CD4-positive, alpha-beta T cell treated with Interleukin-6 at 100 ng/mL for 8 hours (primary cell): ENCODE results near the gene ASIC3.
"Not testable (repeated sequence)": the region's sequence is repeated elsewhere in the genome, so short reads cannot be mapped to it uniquely, and the experiment has no call there.

Source experiments
- DNase-seq: peaks from one replicate; pipeline ENCODE4 v3.0.0-alpha.2; 2020; ENCODE audit warnings: mixed read lengths, low spot score

ASIC3 gene

DNA sequence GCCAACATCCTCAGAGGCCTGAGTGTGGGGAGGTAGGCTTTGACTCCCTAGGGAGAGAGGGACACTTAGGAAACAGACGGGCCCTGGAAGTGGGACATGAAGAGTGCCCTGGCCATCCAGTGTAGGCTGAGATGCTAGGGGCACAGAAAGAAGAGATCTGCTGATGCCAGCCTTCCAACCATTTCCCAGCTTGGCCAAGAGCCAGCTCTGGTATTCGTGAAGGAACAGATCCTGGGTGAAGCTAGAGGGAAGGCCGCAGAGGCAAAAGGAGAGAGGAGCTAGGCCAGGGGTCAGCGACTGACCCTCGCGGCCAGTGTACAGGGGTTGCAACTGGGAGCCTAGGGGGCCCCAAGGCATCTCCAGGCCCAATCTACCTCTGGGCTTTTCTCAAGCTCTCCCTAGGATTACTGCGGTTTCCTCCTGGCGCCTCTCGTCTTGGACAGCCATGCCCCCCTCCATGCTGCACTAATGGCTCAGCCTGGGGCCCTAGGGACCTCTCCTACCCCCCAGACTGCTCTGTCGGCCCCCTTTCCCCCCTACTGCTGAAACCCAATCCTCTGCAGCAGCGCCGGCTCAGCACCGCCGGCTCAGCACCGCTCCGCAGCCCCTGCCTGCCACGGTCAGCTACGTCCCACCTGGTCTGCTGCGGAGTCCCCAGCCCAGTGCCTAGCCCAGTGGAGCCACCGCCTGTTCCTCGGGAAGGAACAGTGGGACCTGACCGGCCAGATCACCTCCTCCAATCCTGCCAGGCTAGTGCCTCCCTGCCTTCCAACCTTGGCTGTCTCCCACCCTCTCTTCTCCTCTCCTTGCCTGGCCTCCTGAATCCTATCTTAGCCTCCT lies at the start of gene ASIC3:
ASIC3 (plus strand) TSS at position 556 of the 840 bp plus-strand sequence. CDS start 355 bp downstream, outside the sequence.
- no peak for DNase-seq

DNA sequence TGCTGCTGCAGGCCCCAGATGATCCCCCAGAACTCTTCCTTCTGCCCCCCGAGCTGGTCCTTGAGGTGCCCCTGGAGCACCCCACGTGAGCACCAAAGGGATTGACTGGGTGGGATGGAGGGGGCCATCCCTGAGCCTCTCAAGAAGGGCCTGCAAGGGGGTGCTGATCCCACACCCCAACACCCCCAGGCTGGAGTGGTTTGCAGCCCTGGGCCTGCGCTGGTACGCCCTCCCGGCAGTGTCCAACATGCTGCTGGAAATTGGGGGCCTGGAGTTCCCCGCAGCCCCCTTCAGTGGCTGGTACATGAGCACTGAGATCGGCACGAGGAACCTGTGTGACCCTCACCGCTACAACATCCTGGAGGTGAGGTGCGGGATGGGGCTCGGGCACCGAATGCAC lies 49.3 kb upstream of the ASIC3 start:
- no peak for DNase-seq

DNA sequence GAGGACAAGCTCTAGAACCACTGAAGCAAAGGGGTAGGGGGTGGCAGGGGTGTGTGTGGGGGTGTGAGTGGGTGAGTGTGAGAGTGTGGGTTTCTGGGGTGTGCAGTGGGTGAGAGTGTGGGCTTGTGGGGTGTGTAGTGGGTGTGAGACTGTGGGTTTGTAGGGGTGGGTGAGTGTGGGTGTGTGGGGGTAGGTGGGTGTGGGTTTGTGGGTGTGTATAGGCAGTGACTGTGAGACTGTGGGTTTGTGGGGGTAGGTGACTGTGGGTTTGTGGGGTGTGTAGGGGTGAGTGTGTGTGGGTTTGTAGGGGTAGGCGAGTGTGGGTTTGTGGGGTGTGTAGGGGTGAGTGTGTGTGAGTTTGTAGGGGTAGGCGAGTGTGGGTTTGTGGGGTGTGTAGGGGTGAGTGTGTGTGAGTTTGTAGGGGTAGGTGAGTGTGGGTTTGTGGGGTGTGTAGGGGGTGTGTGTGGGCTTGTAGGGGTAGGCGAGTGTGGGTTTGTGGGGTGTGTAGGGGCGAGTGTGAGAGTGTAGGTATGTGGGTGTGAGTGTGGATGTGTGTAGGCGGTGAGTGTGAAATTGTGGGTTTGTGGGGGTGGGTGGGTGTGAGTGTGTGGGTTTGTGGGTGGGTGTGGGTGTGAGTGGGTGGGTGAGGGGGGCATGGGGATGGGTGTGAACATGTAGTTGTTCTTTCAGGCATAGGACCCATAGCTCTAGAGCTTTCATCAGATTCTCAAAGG lies 48.7 kb upstream of the ASIC3 start:
- no peak for DNase-seq

DNA sequence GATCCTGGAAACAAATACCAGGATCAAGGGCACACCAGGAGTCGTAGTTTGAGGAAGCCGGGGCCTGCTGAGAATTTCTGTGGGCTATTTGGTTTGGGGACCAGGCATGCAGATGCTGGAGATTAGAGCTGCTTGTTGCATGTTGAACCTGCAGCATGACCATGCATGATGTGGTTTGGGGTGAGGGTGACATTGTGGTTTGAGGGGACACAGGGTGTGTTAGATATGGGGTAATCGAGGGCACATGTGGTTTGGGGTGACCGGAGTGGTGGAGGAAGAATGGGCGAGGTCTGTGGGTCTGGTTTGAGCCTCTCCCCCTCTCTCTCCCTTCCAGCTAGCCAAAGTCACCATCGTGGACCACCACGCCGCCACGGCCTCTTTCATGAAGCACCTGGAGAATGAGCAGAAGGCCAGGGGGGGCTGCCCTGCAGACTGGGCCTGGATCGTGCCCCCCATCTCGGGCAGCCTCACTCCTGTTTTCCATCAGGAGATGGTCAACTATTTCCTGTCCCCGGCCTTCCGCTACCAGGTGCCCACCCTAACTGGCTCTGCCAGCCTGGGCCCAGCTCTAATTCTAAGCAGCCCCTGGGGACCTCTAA lies 47.3 kb upstream of the ASIC3 start:
- no peak for DNase-seq

DNA sequence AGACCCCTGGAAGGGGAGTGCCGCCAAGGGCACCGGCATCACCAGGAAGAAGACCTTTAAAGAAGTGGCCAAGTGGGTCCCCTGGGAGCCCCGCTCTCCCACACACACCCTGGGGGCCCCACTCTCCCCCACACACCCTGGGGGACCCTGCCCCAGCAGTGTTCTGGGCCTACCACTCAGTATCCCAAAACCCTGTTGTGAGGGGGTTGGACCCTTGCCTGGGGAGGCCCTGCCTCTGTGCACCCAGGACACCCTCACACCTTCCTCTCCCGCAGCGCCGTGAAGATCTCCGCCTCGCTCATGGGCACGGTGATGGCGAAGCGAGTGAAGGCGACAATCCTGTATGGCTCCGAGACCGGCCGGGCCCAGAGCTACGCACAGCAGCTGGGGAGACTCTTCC lies 46.8 kb upstream of the ASIC3 start:
- DNase-seq = no peak

DNA sequence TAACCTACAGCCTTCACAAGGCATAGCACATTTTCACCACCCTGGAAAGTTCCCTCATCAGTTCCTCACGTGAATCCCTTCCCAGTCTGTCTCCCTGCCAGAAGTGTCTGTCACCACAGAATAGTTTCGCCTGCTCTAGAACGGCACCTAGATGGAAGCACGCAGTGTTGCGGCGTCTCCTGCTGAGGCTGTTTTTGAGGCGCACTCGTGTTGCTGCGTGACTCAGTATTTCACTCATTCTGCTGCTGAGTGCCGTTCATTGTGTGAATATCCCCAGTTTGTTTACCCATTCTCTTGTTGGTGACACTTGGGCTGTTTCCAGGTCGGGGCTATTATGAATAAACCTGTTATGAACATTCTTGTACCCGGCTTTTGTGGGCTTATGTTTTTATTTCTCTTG lies 44.8 kb upstream of the ASIC3 start:
- no peak for DNase-seq

DNA sequence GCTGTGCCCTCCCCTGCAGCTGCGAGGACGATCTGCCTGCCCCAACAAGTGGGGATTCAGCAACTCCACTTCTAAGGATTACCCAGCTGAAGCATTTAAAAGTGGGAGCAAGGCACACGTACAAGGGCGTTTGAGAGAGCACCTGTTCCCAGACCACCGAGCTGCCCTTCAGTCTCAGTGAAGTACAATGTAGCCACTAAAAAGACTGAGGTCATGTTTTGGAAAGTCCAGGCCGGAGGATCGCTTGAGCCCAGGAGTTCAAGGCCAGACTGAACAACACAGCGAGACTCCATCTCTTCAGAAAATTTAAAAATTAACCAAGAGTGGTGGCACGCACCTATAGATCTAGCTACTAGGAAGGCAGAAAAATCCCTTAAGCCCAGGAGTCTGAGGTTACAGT lies 42.8 kb upstream of the ASIC3 start:
- no peak for DNase-seq

DNA sequence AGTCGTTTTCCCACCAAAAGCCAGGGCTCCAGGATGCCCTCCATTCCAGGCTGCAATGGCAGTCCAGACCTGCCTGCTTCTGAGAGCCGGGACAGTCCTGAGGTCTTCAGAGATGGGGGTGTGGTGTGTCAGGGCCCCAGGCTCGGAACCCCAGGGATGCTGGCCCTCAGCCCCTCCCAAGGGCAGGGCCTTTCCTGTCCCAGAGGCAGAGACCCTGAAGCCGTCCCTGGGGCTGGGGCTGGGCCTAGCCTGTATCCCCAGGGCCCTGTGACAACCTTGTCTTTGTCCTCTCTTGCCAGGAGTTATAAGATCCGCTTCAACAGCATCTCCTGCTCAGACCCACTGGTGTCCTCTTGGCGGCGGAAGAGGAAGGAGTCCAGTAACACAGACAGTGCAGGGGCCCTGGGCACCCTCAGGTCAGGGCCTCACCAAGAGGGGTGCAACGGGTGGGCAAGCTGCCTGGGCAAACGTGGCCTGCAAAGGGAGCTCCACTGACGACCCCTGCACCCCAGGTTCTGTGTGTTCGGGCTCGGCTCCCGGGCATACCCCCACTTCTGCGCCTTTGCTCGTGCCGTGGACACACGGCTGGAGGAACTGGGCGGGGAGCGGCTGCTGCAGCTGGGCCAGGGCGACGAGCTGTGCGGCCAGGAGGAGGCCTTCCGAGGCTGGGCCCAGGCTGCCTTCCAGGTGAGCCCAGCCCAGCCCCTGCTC lies 41.6 kb upstream of the ASIC3 start:
- DNase-seq = no peak

DNA sequence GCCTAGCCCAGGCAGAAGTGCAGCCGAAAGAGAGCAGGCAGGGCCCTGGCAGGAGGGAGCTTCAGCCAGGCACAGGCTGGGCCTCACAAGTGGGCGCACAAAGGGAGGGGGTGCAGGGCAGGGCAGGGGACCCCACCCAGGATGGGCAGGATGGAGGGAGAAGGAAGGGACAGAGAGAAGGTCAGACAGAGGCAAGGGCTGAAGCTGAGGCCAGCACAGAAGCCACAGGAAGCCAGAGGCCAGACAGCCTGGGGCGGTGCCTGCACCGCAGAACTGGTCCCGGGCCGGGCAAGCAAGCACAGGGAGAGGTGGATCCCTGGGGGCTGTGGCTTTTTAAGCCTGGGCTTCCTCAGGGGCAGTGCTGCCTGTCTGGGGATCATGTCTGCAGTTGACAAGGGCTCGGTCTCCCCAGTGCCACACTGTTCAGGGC lies 40.8 kb upstream of the ASIC3 start:
- DNase-seq = no peak

DNA sequence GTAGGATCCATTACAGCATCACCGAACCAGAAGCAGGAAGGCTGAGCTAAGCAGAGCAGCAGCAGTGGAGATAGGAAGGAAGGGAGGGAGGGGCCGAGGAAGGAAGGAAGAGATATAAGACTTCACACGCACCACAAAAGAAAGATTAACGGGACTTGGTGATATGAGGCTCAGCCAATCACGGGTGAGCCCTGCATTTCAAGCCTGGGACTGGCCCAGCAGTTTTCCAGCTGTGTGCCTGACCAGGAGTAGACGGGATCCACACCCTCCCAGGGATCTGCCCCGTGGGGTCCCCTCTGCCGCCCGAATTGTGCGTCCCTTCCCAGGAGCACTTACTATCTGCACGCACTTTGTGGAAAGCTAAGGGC lies 40.2 kb upstream of the ASIC3 start:
- peak; percentile 71 for DNase-seq

DNA sequence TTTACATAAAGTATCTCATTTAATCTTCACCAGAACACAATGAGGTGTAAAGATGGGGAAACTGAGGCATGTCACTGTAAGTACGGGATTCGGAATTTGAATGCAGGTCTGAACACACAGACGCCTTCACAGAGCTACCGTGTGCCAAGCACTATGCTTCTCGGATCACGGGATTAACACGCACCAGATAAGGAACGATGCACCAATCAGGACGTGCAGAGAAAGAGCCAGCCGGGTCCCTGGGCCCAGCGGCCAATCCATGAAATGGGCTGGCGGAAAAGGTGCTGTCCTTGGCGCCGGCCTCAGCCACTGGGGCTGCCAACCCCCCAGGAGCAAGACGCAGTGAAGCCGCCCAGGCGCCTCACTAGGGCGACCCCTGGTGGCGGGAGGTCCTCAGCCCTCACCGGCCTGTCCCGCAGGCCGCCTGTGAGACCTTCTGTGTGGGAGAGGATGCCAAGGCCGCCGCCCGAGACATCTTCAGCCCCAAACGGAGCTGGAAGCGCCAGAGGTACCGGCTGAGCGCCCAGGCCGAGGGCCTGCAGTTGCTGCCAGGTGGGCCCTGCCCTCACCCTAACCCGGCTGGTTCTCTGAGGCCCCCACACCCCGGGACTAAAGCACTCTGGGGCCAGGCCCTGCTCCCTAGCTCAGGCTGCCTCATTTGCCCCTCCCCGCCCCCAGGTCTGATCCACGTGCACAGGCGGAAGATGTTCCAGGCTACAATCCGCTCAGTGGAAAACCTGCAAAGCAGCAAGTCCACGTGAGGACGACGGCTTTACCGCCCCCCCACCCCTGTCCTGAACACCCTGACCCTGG lies 39.6 kb upstream of the ASIC3 start:
- peak; percentile 80 for DNase-seq

DNA sequence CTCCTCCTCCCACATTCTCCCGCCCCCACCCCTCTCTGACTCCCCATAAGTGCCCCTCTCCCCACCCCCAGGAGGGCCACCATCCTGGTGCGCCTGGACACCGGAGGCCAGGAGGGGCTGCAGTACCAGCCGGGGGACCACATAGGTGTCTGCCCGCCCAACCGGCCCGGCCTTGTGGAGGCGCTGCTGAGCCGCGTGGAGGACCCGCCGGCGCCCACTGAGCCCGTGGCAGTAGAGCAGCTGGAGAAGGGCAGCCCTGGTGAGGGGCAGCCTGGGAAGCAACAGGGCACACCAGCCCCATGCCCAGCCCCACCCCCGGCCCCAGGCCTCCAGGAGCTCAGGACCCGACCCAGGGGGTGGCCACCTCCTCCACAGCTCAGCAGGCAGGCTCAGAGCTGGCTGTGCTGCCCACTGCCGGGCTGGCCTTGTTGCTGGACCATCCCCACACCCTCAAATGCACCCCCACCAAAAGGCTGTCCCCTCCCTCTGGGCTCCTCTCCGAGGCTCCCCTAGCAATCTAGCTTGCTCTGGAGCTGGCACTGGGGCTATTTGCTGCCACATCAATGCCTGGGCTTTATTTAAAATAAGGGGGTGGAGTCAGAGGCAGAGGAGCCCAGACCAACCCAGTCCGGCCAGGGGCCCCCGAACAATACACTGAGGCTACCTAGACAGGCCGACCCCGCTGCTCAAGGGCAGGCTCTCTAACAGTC lies 38.8 kb upstream of the ASIC3 start:
- no peak for DNase-seq

DNA sequence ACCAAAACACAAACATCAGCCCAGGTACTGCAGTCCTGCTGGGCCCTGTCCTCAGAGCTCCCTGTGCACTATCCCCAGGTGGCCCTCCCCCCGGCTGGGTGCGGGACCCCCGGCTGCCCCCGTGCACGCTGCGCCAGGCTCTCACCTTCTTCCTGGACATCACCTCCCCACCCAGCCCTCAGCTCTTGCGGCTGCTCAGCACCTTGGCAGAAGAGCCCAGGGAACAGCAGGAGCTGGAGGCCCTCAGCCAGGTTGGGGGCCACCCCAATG lies 38.4 kb upstream of the ASIC3 start:
- DNase-seq = no peak

DNA sequence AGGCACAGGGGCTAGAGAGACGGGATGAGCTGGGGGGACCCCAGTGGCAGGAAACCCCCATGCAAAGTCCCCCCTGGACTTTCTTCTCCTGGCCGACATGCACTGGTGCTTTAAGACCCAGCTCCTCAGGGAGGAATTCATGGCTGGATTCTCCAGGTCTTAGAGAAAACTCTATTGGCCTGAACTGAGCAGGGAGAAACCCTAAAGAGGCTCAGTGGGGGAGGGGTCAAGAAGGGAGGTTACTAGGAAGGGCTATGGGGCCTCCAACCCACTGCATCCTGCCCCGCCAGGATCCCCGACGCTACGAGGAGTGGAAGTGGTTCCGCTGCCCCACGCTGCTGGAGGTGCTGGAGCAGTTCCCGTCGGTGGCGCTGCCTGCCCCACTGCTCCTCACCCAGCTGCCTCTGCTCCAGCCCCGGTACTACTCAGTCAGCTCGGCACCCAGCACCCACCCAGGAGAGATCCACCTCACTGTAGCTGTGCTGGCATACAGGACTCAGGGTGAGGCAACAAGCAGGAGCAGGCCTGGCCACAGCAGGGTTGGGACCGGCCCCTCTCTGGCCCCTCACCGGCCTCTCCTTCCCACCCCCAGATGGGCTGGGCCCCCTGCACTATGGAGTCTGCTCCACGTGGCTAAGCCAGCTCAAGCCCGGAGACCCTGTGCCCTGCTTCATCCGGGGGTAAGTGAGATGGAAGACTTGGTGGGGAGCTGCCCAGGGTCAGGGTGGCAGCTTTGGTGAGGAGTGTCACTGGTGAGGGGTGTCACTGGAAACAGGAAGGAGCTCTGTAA lies 37.8 kb upstream of the ASIC3 start:
- peak; percentile 52 for DNase-seq

DNA sequence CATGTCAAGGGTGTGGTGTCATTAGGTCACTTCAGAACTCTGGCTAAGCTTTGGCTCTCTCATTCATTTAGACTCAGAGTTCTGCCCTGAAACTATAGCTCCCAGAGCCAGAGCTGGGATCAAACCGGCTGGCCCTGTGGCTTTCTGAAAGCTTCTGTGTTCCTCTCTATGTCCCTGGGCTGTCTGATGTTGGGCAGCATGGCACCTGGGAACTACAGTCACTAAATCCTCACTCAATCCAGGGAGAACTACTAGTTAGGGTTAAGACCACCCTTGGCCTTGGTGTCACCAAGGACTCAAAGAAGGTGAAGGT lies 37.3 kb upstream of the ASIC3 start:
- no peak for DNase-seq

DNA sequence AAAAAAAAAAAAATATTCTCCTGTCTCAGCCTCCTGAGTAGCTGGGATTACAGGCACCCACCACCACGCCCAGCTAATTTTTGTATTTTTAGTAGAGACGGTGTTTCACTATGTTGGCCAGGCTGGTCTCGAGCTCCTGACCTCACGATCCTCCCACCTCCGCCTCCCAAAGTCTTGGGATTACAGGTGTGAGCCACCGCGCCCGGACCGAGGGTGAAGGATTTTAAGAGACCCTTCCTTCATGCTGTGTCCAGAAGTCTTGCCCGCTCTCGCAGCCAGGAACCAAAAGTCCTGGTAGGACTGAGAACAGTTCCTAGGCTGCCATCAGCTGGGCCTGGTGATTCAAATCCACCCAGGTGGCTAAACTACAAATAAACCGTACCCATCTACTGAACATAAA lies 36.7 kb upstream of the ASIC3 start:
- DNase-seq = not testable (repeated sequence)

DNA sequence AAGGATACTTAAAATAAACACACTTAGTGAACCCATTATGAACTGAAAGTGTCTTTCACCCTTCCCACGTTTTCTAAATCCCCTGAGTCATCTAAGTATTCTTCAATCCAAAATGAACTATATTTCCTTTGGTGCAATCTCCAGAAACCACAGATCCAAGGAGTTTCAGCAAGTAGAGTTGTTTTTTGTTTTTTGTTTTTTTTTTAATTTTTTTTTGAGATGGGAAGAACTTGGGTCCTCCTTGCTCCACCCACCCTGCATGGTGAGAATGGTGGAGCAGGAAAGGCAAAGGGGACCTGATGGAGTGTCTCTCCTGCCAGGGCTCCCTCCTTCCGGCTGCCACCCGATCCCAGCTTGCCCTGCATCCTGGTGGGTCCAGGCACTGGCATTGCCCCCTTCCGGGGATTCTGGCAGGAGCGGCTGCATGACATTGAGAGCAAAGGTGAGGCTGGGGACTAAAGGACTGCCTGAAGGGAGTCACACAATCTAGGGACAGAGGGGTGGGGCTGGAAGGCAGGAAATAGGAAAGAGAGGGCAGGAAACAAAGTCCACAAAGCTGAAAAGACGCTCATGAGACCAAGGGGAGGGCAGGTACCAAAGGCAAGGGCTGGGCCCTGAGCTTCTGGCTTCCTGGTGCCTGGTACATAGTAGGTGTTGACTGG lies 36.2 kb upstream of the ASIC3 start:
- DNase-seq = no peak

DNA sequence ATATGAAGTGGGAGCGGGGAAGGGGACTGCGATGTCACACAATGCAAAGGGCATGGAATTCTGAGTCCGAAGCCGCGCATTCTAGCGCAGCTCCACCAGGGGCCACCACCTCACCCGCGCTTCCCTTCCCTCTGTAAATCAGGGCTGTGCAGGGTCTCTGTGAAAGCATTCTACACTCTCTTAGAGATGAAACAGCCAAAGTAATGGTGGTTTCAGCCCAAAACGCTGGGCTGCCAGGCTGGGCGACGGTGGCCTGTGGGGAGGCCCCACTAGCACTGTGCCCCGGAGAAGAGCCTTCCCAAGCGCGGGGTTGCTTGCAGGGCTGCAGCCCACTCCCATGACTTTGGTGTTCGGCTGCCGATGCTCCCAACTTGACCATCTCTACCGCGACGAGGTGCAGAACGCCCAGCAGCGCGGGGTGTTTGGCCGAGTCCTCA lies 35.4 kb upstream of the ASIC3 start:
- no peak for DNase-seq

DNA sequence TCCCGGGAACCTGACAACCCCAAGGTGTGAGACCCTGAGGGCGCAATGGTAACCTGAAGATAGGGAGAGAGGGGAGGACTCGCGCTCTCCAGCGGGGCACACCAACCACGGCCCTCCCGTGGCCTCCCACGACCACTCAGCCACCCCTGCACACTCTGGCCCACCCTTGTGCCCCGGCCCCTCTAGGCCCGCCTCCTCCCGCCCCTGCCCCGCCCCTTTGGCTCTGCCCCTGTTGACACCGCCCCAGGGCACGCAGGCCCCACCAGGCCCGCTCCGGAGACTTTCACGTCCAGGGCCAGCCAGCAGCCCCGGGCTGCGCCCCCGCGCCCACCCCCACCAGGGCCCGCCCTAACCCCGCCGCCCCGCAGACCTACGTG lies 35.0 kb upstream of the ASIC3 start:
- DNase-seq = no peak
